OCI-LY1 (cell line): ENCODE results near the gene RAP1GDS1.

Source experiments
- H2AFZ ChIP-seq: fragments of 200-600 bp; sonication (generic), shearing (Covaris generic); 2 replicates; pipeline ENCODE4 v1.6.0; 2014; ENCODE audit warnings: antibody characterized with exemption, mild to moderate bottlenecking, low read length
- H3F3A ChIP-seq: fragments of 200-600 bp; sonication (generic), shearing (Covaris generic); 2 replicates; pipeline ENCODE4 v1.6.0; 2014; ENCODE audit warnings: mild to moderate bottlenecking, antibody characterized with exemption, low read length, moderate library complexity; ENCODE audit not compliant: insufficient read depth
- H3K27ac ChIP-seq: fragments of 200-600 bp; sonication (generic); 2 replicates; pipeline ENCODE4 v1.5.1; 2014; ENCODE audit warnings: low read length, mixed run types, mild to moderate bottlenecking, low read depth; ENCODE audit not compliant: poor library complexity, severe bottlenecking
- H3K27me3 ChIP-seq: fragments of 200-600 bp; sonication (generic); 2 replicates; pipeline ENCODE4 v1.6.0; 2014; ENCODE audit warnings: antibody characterized with exemption, mild to moderate bottlenecking, low read length, moderate library complexity; ENCODE audit not compliant: insufficient read depth
- H3K36me3 ChIP-seq: fragments of 200-600 bp; sonication (generic); 2 replicates; pipeline ENCODE4 v1.6.1; 2014; ENCODE audit warnings: mild to moderate bottlenecking, antibody characterized with exemption, low read length, moderate library complexity, mixed read lengths; ENCODE audit not compliant: insufficient read depth
- H3K4me1 ChIP-seq: fragments of 200-600 bp; sonication (generic); 2 replicates; pipeline ENCODE4 v1.5.1; 2014; ENCODE audit warnings: mild to moderate bottlenecking, low read length, moderate library complexity; ENCODE audit not compliant: insufficient read depth, severe bottlenecking
- H3K4me2 ChIP-seq: fragments of 200-600 bp; sonication (generic), shearing (Covaris generic); 2 replicates; pipeline ENCODE4 v1.6.1; 2014; ENCODE audit warnings: low read length
- H3K4me3 ChIP-seq: fragments of 200-600 bp; sonication (generic); 2 replicates; pipeline ENCODE4 v1.5.1; 2014; ENCODE audit warnings: low read length, low read depth, mild to moderate bottlenecking, mixed read lengths; ENCODE audit not compliant: poor library complexity, severe bottlenecking
- H3K79me2 ChIP-seq: fragments of 200-600 bp; shearing (Covaris generic); 2 replicates; pipeline ENCODE4 v1.6.1; 2016; ENCODE audit warnings: mixed run types, low read length, mixed read lengths; ENCODE audit not compliant: insufficient read depth
- H3K9ac ChIP-seq: fragments of 200-600 bp; sonication (generic), shearing (Covaris generic); 2 replicates; pipeline ENCODE4 v1.6.1; 2014; ENCODE audit warnings: mild to moderate bottlenecking, low read length, mixed read lengths
- H3K9me2 ChIP-seq: fragments of 200-600 bp; sonication (generic), shearing (Covaris generic); 2 replicates; pipeline ENCODE4 v1.6.1; 2014; ENCODE audit warnings: low read depth, mild to moderate bottlenecking, low read length, mixed read lengths
- H3K9me3 ChIP-seq: fragments of 200-600 bp; shearing (Covaris generic); 2 replicates; pipeline ENCODE4 v1.6.1; 2014; ENCODE audit warnings: low read length, mixed read lengths
- H4K20me1 ChIP-seq: fragments of 200-600 bp; sonication (generic), shearing (Covaris generic); 2 replicates; pipeline ENCODE4 v1.6.0; 2016; ENCODE audit warnings: mild to moderate bottlenecking, low read length; ENCODE audit not compliant: insufficient read depth
- EZH2 ChIP-seq: fragments of 200-600 bp; sonication (generic), shearing (Covaris generic); IDR thresholded peaks from 2 replicates; pipeline ENCODE4 v1.8.0; 2017; ENCODE audit warnings: borderline replicate concordance, mixed run types, mild to moderate bottlenecking, antibody characterized with exemption, low read length, moderate library complexity, mixed read lengths
- TF ChIP-seq, protein P1 (sequence below): fragments of 200-600 bp; sonication (generic), shearing (Covaris generic); IDR thresholded peaks from 2 replicates; pipeline ENCODE4 v1.5.1; 2017; ENCODE audit warnings: mild to moderate bottlenecking, antibody characterized with exemption, low read length, moderate library complexity, mixed read lengths

Gene RAP1GDS1

GRCh38 chr4:98421111-98421510 is 159.9 kb downstream of the RAP1GDS1 start:
- Histone ChIP-seq H3K4me3 (no peak overlapping the region), H3K79me2 (no peaks in the 10 kb centered on the region), H2AFZ (no peak overlapping the region), H3K9me3 (no peaks in the 10 kb centered on the region), H3K9ac (no peak overlapping the region), H3K36me3 (peaks cover 53% of the 10 kb centered on the region), H3K27me3 (no peaks in the 10 kb centered on the region), H3K4me1 (no peaks in the 10 kb centered on the region), H3K27ac (no peak overlapping the region), H3F3A (no peaks in the 10 kb centered on the region), H4K20me1 (no peaks in the 10 kb centered on the region), H3K9me2 (no peaks in the 10 kb centered on the region), H3K4me2 (no peak overlapping the region)
- no peak for TF ChIP-seq EZH2
- TF ChIP-seq, protein P1, sequence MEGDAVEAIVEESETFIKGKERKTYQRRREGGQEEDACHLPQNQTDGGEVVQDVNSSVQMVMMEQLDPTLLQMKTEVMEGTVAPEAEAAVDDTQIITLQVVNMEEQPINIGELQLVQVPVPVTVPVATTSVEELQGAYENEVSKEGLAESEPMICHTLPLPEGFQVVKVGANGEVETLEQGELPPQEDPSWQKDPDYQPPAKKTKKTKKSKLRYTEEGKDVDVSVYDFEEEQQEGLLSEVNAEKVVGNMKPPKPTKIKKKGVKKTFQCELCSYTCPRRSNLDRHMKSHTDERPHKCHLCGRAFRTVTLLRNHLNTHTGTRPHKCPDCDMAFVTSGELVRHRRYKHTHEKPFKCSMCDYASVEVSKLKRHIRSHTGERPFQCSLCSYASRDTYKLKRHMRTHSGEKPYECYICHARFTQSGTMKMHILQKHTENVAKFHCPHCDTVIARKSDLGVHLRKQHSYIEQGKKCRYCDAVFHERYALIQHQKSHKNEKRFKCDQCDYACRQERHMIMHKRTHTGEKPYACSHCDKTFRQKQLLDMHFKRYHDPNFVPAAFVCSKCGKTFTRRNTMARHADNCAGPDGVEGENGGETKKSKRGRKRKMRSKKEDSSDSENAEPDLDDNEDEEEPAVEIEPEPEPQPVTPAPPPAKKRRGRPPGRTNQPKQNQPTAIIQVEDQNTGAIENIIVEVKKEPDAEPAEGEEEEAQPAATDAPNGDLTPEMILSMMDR, result no peak

DNA sequence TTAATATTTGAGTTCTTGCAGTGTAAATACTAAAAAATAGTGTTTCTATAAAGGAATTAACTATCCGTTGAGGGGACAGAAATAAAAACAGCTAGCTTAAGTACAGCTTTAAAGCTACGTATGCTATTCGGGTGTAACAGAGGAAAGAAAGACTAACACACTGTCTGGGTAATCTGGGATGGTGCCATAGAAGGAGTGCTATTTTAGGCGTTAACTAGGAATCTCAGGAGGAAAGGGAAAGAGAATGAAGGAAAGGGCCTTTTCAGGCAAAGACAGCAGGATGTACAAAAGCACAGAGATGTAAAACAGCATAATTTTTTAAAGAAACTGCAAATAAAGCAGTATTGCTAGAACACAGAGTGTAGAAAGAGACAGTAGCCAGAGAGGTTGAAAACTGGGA is 161.8 kb downstream of the RAP1GDS1 start:
- Histone ChIP-seq H3K79me2 (no peaks in the 10 kb centered on the region), H3K9me3 (no peaks in the 10 kb centered on the region), H3K27me3 (no peaks in the 10 kb centered on the region), H3K4me2 (no peak overlapping the region), H3K9me2 (no peaks in the 10 kb centered on the region), H3K4me3 (no peak overlapping the region), H4K20me1 (no peaks in the 10 kb centered on the region), H2AFZ (no peak overlapping the region), H3K4me1 (no peaks in the 10 kb centered on the region), H3K9ac (no peak overlapping the region), H3K27ac (no peak overlapping the region), H3K36me3 (peaks cover 44% of the 10 kb centered on the region), H3F3A (no peaks in the 10 kb centered on the region)
- TF ChIP-seq, protein P1, result no peak
- no peak for TF ChIP-seq EZH2

GRCh38 chr4:98430708-98431403 is 169.7 kb downstream of the RAP1GDS1 start:
- Histone ChIP-seq H3K9ac (no peak overlapping the region), H3K9me2 (no peaks in the 10 kb centered on the region), H3K27ac (no peak overlapping the region), H4K20me1 (no peaks in the 10 kb centered on the region), H3K9me3 (no peaks in the 10 kb centered on the region), H3K4me2 (no peak overlapping the region), H3K4me3 (no peak overlapping the region), H3K27me3 (no peaks in the 10 kb centered on the region), H3K4me1 (no peaks in the 10 kb centered on the region), H3K36me3 (peaks cover 14% of the 10 kb centered on the region), H2AFZ (no peak overlapping the region), H3F3A (no peaks in the 10 kb centered on the region), H3K79me2 (no peaks in the 10 kb centered on the region)
- no peak for TF ChIP-seq EZH2
- TF ChIP-seq, protein P1, result no peak
